Neural progenitor cell (in vitro differentiated cells): ENCODE results near the gene FRAT1. TPM values are rescaled to one million over a fixed set of nuclear protein-coding genes. Genes with fewer than 3 reads are reported as not detected.

Experiments
- DNase-seq: peaks from one replicate; pipeline ENCODE4 v3.0.0-alpha.2; 2016; ENCODE audit warnings: low spot score
- H2AFZ ChIP-seq: fragments of 200-600 bp; sonication (generic); replicated peaks from 2 replicates; pipeline ENCODE4 v1.6.1; 2016; ENCODE audit warnings: antibody characterized with exemption
- H3F3A ChIP-seq: fragments of 200-600 bp; sonication (generic); 2 replicates; pipeline ENCODE4 v1.6.1; 2016; ENCODE audit warnings: antibody characterized with exemption, low read depth
- H3K27ac ChIP-seq: fragments of 200-600 bp; sonication (generic); 2 replicates; pipeline ENCODE4 v1.5.1; 2016; ENCODE audit warnings: mild to moderate bottlenecking
- H3K27me3 ChIP-seq: fragments of 200-600 bp; sonication (generic); 2 replicates; pipeline ENCODE4 v1.6.1; 2016; ENCODE audit warnings: mild to moderate bottlenecking, moderate library complexity
- H3K36me3 ChIP-seq: fragments of 200-600 bp; sonication (generic); 2 replicates; pipeline ENCODE4 v1.5.1; 2016
- H3K4me1 ChIP-seq: fragments of 200-600 bp; sonication (generic); 2 replicates; pipeline ENCODE4 v1.6.1; 2016; ENCODE audit warnings: mixed run types
- H3K4me2 ChIP-seq: fragments of 200-600 bp; sonication (generic); 2 replicates; pipeline ENCODE4 v1.6.1; 2016
- H3K4me3 ChIP-seq: fragments of 200-600 bp; sonication (generic); 2 replicates; pipeline ENCODE4 v1.5.1; 2016
- H3K79me2 ChIP-seq: fragments of 200-600 bp; sonication (generic); 2 replicates; pipeline ENCODE4 v1.6.1; 2016; ENCODE audit warnings: low read depth
- H3K9ac ChIP-seq: fragments of 200-600 bp; sonication (generic); 2 replicates; pipeline ENCODE4 v1.6.1; 2016
- H3K9me3 ChIP-seq: fragments of 200-600 bp; sonication (generic); 2 replicates; pipeline ENCODE4 v1.5.1; 2016; ENCODE audit warnings: low read depth
- H4K20me1 ChIP-seq: fragments of 200-600 bp; sonication (generic); 2 replicates; pipeline ENCODE4 v1.6.1; 2016; ENCODE audit warnings: low read depth
- H3K27ac Mint-ChIP-seq: 3 replicates; pipeline ENCODE4 v1.8.0; 2021; ENCODE audit warnings: mixed read lengths
- H3K27me3 Mint-ChIP-seq: 2 replicates; pipeline ENCODE4 v1.8.0; 2022; ENCODE audit warnings: low read depth, mild to moderate bottlenecking, inconsistent platforms, moderate library complexity, mixed read lengths; ENCODE audit not compliant: insufficient read depth
- H3K36me3 Mint-ChIP-seq: 3 replicates; pipeline ENCODE4 v1.8.0; 2021; ENCODE audit warnings: mixed read lengths
- H3K4me1 Mint-ChIP-seq: 3 replicates; pipeline ENCODE4 v1.8.0; 2021; ENCODE audit warnings: mixed read lengths
- H3K4me3 Mint-ChIP-seq: 3 replicates; pipeline ENCODE4 v1.8.0; 2021; ENCODE audit warnings: mild to moderate bottlenecking, moderate library complexity, mixed read lengths
- H3K9me3 Mint-ChIP-seq: 3 replicates; pipeline ENCODE4 v1.8.0; 2020; ENCODE audit warnings: mixed read lengths
- CTCF ChIP-seq: fragments of 200-600 bp; sonication (generic); IDR thresholded peaks from 2 replicates; pipeline ENCODE4 v1.5.1; 2017; ENCODE audit warnings: antibody characterized with exemption, mild to moderate bottlenecking
- EZH2 ChIP-seq: fragments of 200-600 bp; sonication (generic); IDR thresholded peaks from 2 replicates; pipeline ENCODE4 v1.6.1; 2017; ENCODE audit warnings: antibody characterized with exemption, mild to moderate bottlenecking, moderate library complexity
- EZH2phosphoT487 ChIP-seq: fragments of 200-600 bp; sonication (generic); IDR thresholded peaks from 2 replicates; pipeline ENCODE4 v1.6.1; 2017; ENCODE audit warnings: antibody characterized with exemption
- total RNA-seq: library from RNA; depleted of rRNA; stranded (reverse); fragments of >200 nt; gene quantifications from 2 replicates; pipeline ENCODE4 v1.2.3, GENCODE V29; 2015; ENCODE audit warnings: low replicate concordance

The FRAT1 gene
- total RNA-seq, 1 donor from 2014 or later = 2.0 TPM

GRCh38 chr10:97356918-97357317, 37.8 kb downstream of the FRAT1 start:
- H4K20me1 ChIP-seq = no peaks in the 10 kb centered on the region
- H3K4me3 ChIP-seq = no peak overlapping the region
- H3F3A ChIP-seq = no peaks in the 10 kb centered on the region
- H3K4me2 ChIP-seq = no peak overlapping the region
- Mint-ChIP-seq H3K27ac (no peak overlapping the region), H3K27me3 (peaks cover 3% of the 10 kb centered on the region), H3K36me3 (peaks cover 18% of the 10 kb centered on the region), H3K9me3 (no peaks in the 10 kb centered on the region), H3K4me1 (no peaks in the 10 kb centered on the region), H3K4me3 (no peak overlapping the region)
- H2AFZ ChIP-seq = no peak overlapping the region
- no peaks in the 10 kb centered on the region for H3K36me3 ChIP-seq
- no peaks in the 10 kb centered on the region for H3K27me3 ChIP-seq
- no peak overlapping the region for H3K27ac ChIP-seq
- DNase-seq = no peak
- H3K79me2 ChIP-seq = no peaks in the 10 kb centered on the region
- no peaks in the 10 kb centered on the region for H3K9me3 ChIP-seq
- TF ChIP-seq EZH2phosphoT487 (no peak), CTCF (no peak), EZH2 (no peak)
- H3K4me1 ChIP-seq = no peaks in the 10 kb centered on the region
- no peak overlapping the region for H3K9ac ChIP-seq

GRCh38 chr10:97358349-97358748, 39.3 kb downstream of the FRAT1 start:
- H3K4me2 ChIP-seq = no peak overlapping the region
- H3K9me3 Mint-ChIP-seq = no peaks in the 10 kb centered on the region
- no peaks in the 10 kb centered on the region for H3K4me1 ChIP-seq
- no peak overlapping the region for H2AFZ ChIP-seq
- H3K27ac ChIP-seq = no peak overlapping the region
- no peaks in the 10 kb centered on the region for H3K27me3 ChIP-seq
- H3K36me3 Mint-ChIP-seq = peaks cover 20% of the 10 kb centered on the region
- no peak overlapping the region for H3K4me3 Mint-ChIP-seq
- H3K79me2 ChIP-seq = no peaks in the 10 kb centered on the region
- peaks cover 3% of the 10 kb centered on the region for H3K27me3 Mint-ChIP-seq
- no peaks in the 10 kb centered on the region for H4K20me1 ChIP-seq
- no peaks in the 10 kb centered on the region for H3F3A ChIP-seq
- H3K27ac Mint-ChIP-seq = no peak overlapping the region
- H3K4me3 ChIP-seq = no peak overlapping the region
- H3K4me1 Mint-ChIP-seq = no peaks in the 10 kb centered on the region
- no peak overlapping the region for H3K9ac ChIP-seq
- H3K36me3 ChIP-seq = no peaks in the 10 kb centered on the region
- TF ChIP-seq CTCF = no peak
- no peaks in the 10 kb centered on the region for H3K9me3 ChIP-seq
- no peak for DNase-seq

- TF ChIP-seq EZH2phosphoT487 = no peak
- TF ChIP-seq EZH2 = no peak
- TF ChIP-seq CTCF = no peak
- no peaks in the 10 kb centered on the region for H3K4me1 ChIP-seq
- no peaks in the 10 kb centered on the region for H4K20me1 ChIP-seq
- H3K9me3 ChIP-seq = no peaks in the 10 kb centered on the region
- no peak overlapping the region for H3K4me3 ChIP-seq
- no peaks in the 10 kb centered on the region for H3K36me3 ChIP-seq
- no peak overlapping the region for H3K27ac Mint-ChIP-seq
- no peak overlapping the region for H2AFZ ChIP-seq
- no peaks in the 10 kb centered on the region for H3F3A ChIP-seq
- H3K27me3 Mint-ChIP-seq = peaks cover 4% of the 10 kb centered on the region
- no peaks in the 10 kb centered on the region for H3K4me1 Mint-ChIP-seq
- no peaks in the 10 kb centered on the region for H3K27me3 ChIP-seq
- H3K79me2 ChIP-seq = no peaks in the 10 kb centered on the region
- H3K27ac ChIP-seq = no peak overlapping the region
- no peak overlapping the region for H3K4me3 Mint-ChIP-seq
- no peak overlapping the region for H3K9ac ChIP-seq
- H3K36me3 Mint-ChIP-seq = peaks cover 20% of the 10 kb centered on the region
- DNase-seq = no peak
- H3K4me2 ChIP-seq = no peak overlapping the region
- H3K9me3 Mint-ChIP-seq = no peaks in the 10 kb centered on the region
These were observed 39.7 kb downstream of the FRAT1 start for GRCh38 chr10:97358781-97359180.
